Left ventricle myocardium inferior (tissue), 1 donor: Measurements from ENCODE around the gene EFEMP1. TPM values are rescaled to one million over a fixed set of nuclear protein-coding genes. Genes with fewer than 3 reads are reported as not detected.

ENCODE experiments used
- DNase-seq: peaks from one replicate; pipeline ENCODE4 v3.0.0-alpha.2; 2020
- H3K27ac ChIP-seq: fragments of 200-600 bp; replicated peaks from 2 replicates; pipeline ENCODE4 v1.8.0; 2021
- H3K27me3 ChIP-seq: fragments of 200-600 bp; 2 replicates; pipeline ENCODE4 v1.8.0; 2021; ENCODE audit warnings: low read depth
- H3K36me3 ChIP-seq: fragments of 200-600 bp; 2 replicates; pipeline ENCODE4 v1.8.0; 2021
- H3K4me1 ChIP-seq: fragments of 200-600 bp; 2 replicates; pipeline ENCODE4 v1.8.0; 2021
- H3K4me3 ChIP-seq: fragments of 200-600 bp; 2 replicates; pipeline ENCODE4 v1.8.0; 2021; ENCODE audit warnings: mild to moderate bottlenecking, moderate library complexity
- H3K9me3 ChIP-seq: fragments of 200-600 bp; replicated peaks from 2 replicates; pipeline ENCODE4 v1.8.0; 2021
- intact Hi-C: fragments of 100-400 bp; cut with micrococcal nuclease; formaldehyde crosslinking; loops from one replicate; pipeline ENCODE4 v1.11.0; 2022
- total RNA-seq: library from RNA; stranded (reverse); fragmentation: NEBNext Ultra II Directional; extraction: Animal tissue kit (Norgen Biotek cat#: 25700); gene quantifications from one replicate; pipeline ENCODE4 v1.2.1, GENCODE V29; 2021
- TF ChIP-seq, protein P1 (sequence below): fragments of 200-600 bp; IDR thresholded peaks from 2 replicates; pipeline ENCODE4 v1.8.0; 2021; ENCODE audit warnings: antibody characterized with exemption, mild to moderate bottlenecking, borderline replicate concordance
- donor health status: DM: no; HTN: yes; CAD: no; lungs with severe emphysema.

The EFEMP1 gene
- total RNA-seq, 1 donor from 2014 or later, result 72.3 TPM

DNA sequence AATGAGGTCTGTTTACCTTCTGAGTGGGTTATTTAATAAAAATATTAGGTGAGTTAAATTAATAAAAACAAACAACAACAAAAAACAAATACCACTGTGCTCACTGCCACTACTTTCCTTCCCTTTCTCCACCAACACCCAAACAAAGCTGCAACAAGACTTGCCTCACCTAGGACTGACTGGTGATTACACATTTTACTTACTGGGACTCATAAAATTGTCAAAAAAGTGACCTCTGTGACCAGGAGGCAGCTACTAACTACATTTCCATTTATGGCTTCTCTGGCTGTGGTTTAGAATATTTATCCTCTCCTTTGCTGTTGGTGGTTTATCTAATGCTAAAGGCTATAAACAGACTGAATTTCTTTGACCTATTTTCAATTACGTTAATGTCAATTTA is 39.8 kb downstream of the EFEMP1 start:
- Histone ChIP-seq H3K4me1 (peaks cover 54% of the 10 kb centered on the region), H3K9me3 (no peaks in the 10 kb centered on the region), H3K27me3 (no peaks in the 10 kb centered on the region), H3K27ac (peak overlapping the region; percentile 41), H3K4me3 (no peak overlapping the region), H3K36me3 (no peaks in the 10 kb centered on the region)
- TF ChIP-seq, protein P1, sequence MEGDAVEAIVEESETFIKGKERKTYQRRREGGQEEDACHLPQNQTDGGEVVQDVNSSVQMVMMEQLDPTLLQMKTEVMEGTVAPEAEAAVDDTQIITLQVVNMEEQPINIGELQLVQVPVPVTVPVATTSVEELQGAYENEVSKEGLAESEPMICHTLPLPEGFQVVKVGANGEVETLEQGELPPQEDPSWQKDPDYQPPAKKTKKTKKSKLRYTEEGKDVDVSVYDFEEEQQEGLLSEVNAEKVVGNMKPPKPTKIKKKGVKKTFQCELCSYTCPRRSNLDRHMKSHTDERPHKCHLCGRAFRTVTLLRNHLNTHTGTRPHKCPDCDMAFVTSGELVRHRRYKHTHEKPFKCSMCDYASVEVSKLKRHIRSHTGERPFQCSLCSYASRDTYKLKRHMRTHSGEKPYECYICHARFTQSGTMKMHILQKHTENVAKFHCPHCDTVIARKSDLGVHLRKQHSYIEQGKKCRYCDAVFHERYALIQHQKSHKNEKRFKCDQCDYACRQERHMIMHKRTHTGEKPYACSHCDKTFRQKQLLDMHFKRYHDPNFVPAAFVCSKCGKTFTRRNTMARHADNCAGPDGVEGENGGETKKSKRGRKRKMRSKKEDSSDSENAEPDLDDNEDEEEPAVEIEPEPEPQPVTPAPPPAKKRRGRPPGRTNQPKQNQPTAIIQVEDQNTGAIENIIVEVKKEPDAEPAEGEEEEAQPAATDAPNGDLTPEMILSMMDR, result no peak
- no peak for DNase-seq
- intact Hi-C loops, result no loop called here

DNA sequence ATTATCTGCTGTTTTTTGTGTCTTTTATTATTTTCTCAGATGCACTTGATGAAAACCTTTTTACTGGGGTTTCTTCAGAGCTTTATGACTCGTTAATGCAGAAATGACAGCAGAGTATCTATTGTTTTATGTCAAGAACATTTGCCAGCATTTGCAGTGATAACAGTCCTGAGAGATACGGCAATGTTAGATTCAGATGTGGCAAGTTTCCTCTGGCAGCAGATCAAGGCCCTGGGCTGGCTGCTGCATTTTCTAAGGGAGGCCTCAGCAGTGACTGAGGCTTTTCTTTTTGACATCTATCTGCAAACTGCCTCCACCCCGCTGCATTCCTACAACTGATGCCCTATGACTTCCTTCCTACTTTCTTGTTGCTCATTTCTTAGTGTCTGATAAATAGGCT is 40.2 kb downstream of the EFEMP1 start:
- H3K36me3 ChIP-seq, result no peaks in the 10 kb centered on the region
- peak; percentile 34 for DNase-seq
- no peaks in the 10 kb centered on the region for H3K9me3 ChIP-seq
- TF ChIP-seq, protein P1, result no peak
- intact Hi-C loops, result no loop called here
- no peaks in the 10 kb centered on the region for H3K27me3 ChIP-seq
- H3K27ac ChIP-seq, result peak overlapping the region; percentile 41
- peaks cover 54% of the 10 kb centered on the region for H3K4me1 ChIP-seq
- H3K4me3 ChIP-seq, result no peak overlapping the region

DNA sequence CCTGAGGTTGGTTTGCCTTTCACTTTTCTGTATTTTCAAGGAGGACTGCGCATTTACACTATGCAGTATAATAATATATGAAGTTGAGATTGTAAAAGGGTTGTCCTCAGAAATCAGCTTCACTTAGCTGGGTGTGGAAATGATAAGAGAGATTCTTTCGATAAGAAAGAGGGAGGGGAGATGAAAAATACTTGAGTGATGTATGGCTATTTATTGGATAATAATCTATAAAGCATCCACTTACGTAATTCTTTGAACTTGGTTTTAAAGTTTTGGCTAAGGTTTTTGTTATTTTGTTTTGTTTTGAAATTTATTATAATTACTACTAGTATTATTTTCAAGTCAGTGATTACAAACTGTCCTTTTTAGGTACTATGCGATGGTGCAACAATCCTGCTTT is 40.6 kb downstream of the EFEMP1 start:
- TF ChIP-seq, protein P1, result no peak
- no peaks in the 10 kb centered on the region for H3K27me3 ChIP-seq
- no peak for DNase-seq
- H3K9me3 ChIP-seq, result no peaks in the 10 kb centered on the region
- intact Hi-C loops, result no loop called here
- H3K4me3 ChIP-seq, result no peak overlapping the region
- no peaks in the 10 kb centered on the region for H3K36me3 ChIP-seq
- peaks cover 53% of the 10 kb centered on the region for H3K4me1 ChIP-seq
- H3K27ac ChIP-seq, result peak overlapping the region; percentile 41

DNA sequence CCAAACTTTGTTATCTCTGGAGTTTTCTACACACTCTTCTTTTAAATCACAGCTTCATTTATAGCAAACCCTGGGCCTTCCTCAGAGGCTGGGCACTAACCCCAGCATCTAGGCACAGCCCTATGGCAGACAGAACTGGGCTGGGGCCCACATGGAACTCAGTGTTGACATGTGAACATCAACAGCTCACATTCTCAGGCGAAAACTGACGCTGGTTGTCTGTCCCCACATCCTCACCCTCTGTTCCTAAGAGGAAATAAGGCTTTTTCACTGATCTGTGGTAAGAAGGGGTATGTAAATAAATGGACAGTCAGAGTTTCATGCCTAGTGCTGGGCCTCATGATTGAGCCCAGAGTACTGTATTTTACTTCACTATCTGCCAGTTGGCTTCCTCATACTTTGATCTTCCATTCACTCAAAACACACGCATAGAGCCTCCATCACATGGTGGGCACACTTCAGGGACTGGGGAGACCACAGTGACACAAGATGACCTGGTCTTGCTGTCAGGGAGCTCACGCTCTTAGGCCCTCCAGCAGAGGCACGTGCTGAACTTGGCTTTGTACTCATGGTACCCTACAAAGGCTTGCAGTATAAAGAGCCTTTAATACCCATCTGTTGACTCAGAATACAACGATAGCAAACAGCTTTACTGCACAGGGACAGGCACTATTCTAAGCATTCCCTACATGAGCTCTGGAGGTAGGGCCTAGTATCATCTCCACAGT is 43.0 kb downstream of the EFEMP1 start:
- H3K9me3 ChIP-seq, result no peaks in the 10 kb centered on the region
- no peaks in the 10 kb centered on the region for H3K27me3 ChIP-seq
- H3K4me3 ChIP-seq, result no peak overlapping the region
- no peak overlapping the region for H3K27ac ChIP-seq
- peaks cover 50% of the 10 kb centered on the region for H3K4me1 ChIP-seq
- no peak for DNase-seq
- intact Hi-C loops, result no loop called here
- TF ChIP-seq, protein P1, result no peak
- H3K36me3 ChIP-seq, result no peaks in the 10 kb centered on the region

DNA sequence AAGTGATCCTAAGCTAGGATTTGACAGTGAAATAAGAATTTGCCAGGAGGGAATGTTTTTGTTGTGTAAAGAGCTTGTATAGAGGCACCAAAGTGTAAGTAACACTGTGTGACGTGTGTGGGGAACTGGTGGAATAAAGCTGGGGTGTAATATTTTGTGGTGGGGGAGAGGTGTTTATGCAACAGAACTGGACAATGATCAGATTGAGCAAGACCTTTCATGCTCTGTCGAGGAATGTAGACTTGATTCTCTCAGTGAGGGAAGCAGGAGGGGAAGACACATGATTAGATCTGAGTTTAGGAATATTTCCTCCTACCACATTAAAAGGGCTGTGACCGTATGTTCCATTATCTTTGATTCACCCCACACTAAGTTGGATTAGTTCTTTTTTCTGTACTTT is 43.6 kb downstream of the EFEMP1 start:
- Histone ChIP-seq H3K9me3 (no peaks in the 10 kb centered on the region), H3K27ac (no peak overlapping the region), H3K4me3 (no peak overlapping the region), H3K4me1 (peaks cover 46% of the 10 kb centered on the region), H3K27me3 (no peaks in the 10 kb centered on the region), H3K36me3 (no peaks in the 10 kb centered on the region)
- no peak for DNase-seq
- intact Hi-C loops, result no loop called here
- TF ChIP-seq, protein P1, result no peak
